ENCODE data around the gene GUCA2B. TPM values are rescaled to one million over a fixed set of nuclear protein-coding genes. Genes with fewer than 3 reads are reported as not detected.

Gene GUCA2B
- total RNA-seq, 1 experiment from 2014 or later, result not detected

DNA sequence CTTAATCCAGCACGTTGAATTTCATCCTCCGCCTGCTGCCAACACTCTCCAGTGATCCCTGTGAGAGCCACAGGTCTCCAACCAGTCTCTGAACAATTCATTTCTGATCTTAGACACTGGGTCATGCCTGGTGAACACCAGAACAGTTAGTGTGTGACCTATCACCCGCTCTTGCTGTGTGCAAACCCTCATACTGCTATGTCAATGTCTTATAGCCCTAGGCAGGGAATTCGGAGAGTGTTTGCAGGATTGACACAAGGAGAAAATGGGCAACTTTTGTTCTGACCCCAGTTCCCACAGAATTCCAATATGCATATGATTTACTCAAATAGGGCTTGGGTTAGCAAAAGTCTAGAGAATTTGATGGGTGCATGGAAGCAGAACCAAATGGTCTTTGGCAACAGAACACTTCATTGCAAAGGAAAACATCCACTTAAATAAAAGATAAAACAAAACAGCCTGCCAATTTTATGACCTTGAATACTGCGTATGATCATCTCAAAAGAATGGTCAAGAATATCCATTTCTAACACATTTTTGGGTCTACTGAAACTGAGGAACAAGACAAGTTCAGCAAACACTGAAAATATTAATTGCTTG, 23.0 kb upstream of the GUCA2B start:
- no peak overlapping the region for H4K8ac ChIP-seq (replicated peaks; ENCODE audit: insufficient read length, low read depth, low read length)
- H4K91ac ChIP-seq (ENCODE audit: insufficient read length, low read depth, low read length), result no peak overlapping the region
- no peak overlapping the region for H3K27ac ChIP-seq (ENCODE audit: insufficient read length, low read depth, low read length)
- no peak overlapping the region for H3K18ac ChIP-seq (ENCODE audit: insufficient read length, low read depth, low read length)
- no peak overlapping the region for H3K14ac ChIP-seq (ENCODE audit: insufficient read depth, low read length)
- H3K9ac ChIP-seq (ENCODE audit: extremely low read depth, insufficient read length, low read length), result no peak overlapping the region
- H2BK120ac ChIP-seq (ENCODE audit: low read depth, low read length, poor library complexity, severe bottlenecking), result no peak overlapping the region
- H2AFZ ChIP-seq (ENCODE audit: low read length), result no peak overlapping the region
- no peaks in the 10 kb centered on the region for H3K23me2 ChIP-seq (ENCODE audit: insufficient read length, low read depth, low read length, poor library complexity, severe bottlenecking)
- H3K4me2 ChIP-seq (ENCODE audit: insufficient read depth, insufficient read length, low read length), result no peak overlapping the region
- no peaks in the 10 kb centered on the region for H3K4me1 ChIP-seq (ENCODE audit: insufficient read depth, low read length)
- H2BK15ac ChIP-seq (ENCODE audit: low read depth, low read length), result no peak overlapping the region
- no peak overlapping the region for H2BK5ac ChIP-seq (ENCODE audit: insufficient read length, low read length)
- H3K27me3 ChIP-seq (ENCODE audit: insufficient read depth, low read length), result no peaks in the 10 kb centered on the region
- no CpG with 5 or more reads among the region's 5 CpGs for WGBS (ENCODE audit: extremely low coverage, insufficient read length, low lambda C conversion rate)
- Mint-ChIP-seq H3K36me3 (ENCODE audit: insufficient read depth in 1 of 3, low read depth in 3 of 3) (no peaks in the 10 kb centered on the region), H3K4me1 (no peaks in the 10 kb centered on the region), H3K4me3 (no peak overlapping the region), H3K27me3 (ENCODE audit: low read depth) (peaks cover 5% of the 10 kb centered on the region), H3K27ac (no peak overlapping the region; a peak in 1 of 7 replicates), H3K9me3 (no peaks in the 10 kb centered on the region)
- no peaks in the 10 kb centered on the region for H3K9me3 ChIP-seq (ENCODE audit: control insufficient read depth, low read depth, low read length)
- H2BK12ac ChIP-seq (ENCODE audit: insufficient read length, low read depth, low read length), result no peak overlapping the region
- H3T11ph ChIP-seq (ENCODE audit: low read length), result no peak overlapping the region
- no peaks in the 10 kb centered on the region for H3K79me1 ChIP-seq (ENCODE audit: insufficient read depth, low read depth, low read length, poor library complexity, severe bottlenecking)
- TF ChIP-seq, protein P1, sequence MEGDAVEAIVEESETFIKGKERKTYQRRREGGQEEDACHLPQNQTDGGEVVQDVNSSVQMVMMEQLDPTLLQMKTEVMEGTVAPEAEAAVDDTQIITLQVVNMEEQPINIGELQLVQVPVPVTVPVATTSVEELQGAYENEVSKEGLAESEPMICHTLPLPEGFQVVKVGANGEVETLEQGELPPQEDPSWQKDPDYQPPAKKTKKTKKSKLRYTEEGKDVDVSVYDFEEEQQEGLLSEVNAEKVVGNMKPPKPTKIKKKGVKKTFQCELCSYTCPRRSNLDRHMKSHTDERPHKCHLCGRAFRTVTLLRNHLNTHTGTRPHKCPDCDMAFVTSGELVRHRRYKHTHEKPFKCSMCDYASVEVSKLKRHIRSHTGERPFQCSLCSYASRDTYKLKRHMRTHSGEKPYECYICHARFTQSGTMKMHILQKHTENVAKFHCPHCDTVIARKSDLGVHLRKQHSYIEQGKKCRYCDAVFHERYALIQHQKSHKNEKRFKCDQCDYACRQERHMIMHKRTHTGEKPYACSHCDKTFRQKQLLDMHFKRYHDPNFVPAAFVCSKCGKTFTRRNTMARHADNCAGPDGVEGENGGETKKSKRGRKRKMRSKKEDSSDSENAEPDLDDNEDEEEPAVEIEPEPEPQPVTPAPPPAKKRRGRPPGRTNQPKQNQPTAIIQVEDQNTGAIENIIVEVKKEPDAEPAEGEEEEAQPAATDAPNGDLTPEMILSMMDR (conservative IDR thresholded peaks at IDR 0.05), result no peak
- no peak overlapping the region for H3K4ac ChIP-seq (ENCODE audit: low read depth, low read length)
- no peaks in the 10 kb centered on the region for H4K20me1 ChIP-seq (ENCODE audit: control insufficient read depth, insufficient read depth, insufficient read length)
- no peak overlapping the region for H2AK5ac ChIP-seq (ENCODE audit: insufficient read length, low read length)
- H3K23ac ChIP-seq (ENCODE audit: insufficient read length, low read depth, low read length), result no peak overlapping the region
- H4K5ac ChIP-seq (ENCODE audit: insufficient read length, low read depth, low read length), result no peak overlapping the region
- no peak for DNase-seq
- no peak overlapping the region for H2BK20ac ChIP-seq (ENCODE audit: low read depth, low read length, poor library complexity, severe bottlenecking)
- H3K79me2 ChIP-seq (ENCODE audit: insufficient read depth, low read length), result no peaks in the 10 kb centered on the region
- no peak overlapping the region for H3K56ac ChIP-seq (ENCODE audit: insufficient read length, low read depth, low read length)
